AG04450 (cell line): ENCODE data around the gene P4HA2. TPM values are rescaled to one million over a fixed set of nuclear protein-coding genes. Genes with fewer than 3 reads are reported as not detected.
"Not testable (repeated sequence)": the region's sequence is repeated elsewhere in the genome, so short reads cannot be mapped to it uniquely, and the experiment has no call there.

Experiments
- CTCF ChIA-PET: fragments of 300-600, 350-600 bp; formaldehyde crosslinking; extraction: SDS; loops from one replicate; lab custom pipeline; 2022; ENCODE audit warnings: antibody characterized with exemption, inconsistent platforms; lab: Charles Lee
- POLR2A ChIA-PET: fragments of 350-600 bp; formaldehyde crosslinking; extraction: SDS; loops from one replicate; lab custom pipeline; 2021; ENCODE audit warnings: antibody characterized with exemption, inconsistent platforms; lab: Yijun Ruan, JAX
- DNase-seq: peaks from one replicate; pipeline ENCODE4 v3.0.0-alpha.2; 2011; ENCODE audit warnings: low read depth, low spot score
- H3K27ac ChIP-seq: one replicate; pipeline ENCODE4 v1.5.1; 2012; ENCODE audit warnings: low read depth, low read length, control low read depth
- H3K27me3 ChIP-seq: one replicate; pipeline ENCODE4 v1.6.0; 2012; ENCODE audit warnings: low read length; ENCODE audit not compliant: control insufficient read depth, insufficient read depth
- H3K4me3 ChIP-seq: 2 replicates; pipeline ENCODE4 v1.5.1; 2011; ENCODE audit warnings: mild to moderate bottlenecking, low read depth, low read length, control low read depth
- H3K9me3 ChIP-seq: 2 replicates; pipeline ENCODE4 v1.5.1; 2012; ENCODE audit warnings: low read length; ENCODE audit not compliant: control insufficient read depth, insufficient read depth
- CTCF ChIP-seq: IDR thresholded peaks from 2 replicates; pipeline ENCODE4 v1.5.1; 2011; ENCODE audit warnings: low read depth, low read length, control low read depth, inconsistent platforms
- polyA plus RNA-seq: library from polyadenylated mRNA; depleted of rRNA; stranded (reverse); fragments of >200 nt; gene quantifications from 2 replicates; pipeline ENCODE4 v1.2.3, GENCODE V29; 2011

Gene P4HA2
- polyA plus RNA-seq, 1 experiment: 178 TPM

GRCh38 chr5:132156413-132156812, 71.2 kb downstream of the P4HA2 start:
- no peak for DNase-seq

GRCh38 chr5:132150565-132150964, 77.1 kb downstream of the P4HA2 start:
- H3K4me3 ChIP-seq: no peak overlapping the region
- no peak for TF ChIP-seq CTCF
- ChIA-PET POLR2A (no interaction called here), CTCF (no interaction called here)
- DNase-seq: no peak
- H3K27ac ChIP-seq: no peak overlapping the region
- no peaks in the 10 kb centered on the region; the same call in 1 of the 2 replicates for H3K9me3 ChIP-seq
- H3K27me3 ChIP-seq: peaks cover 15% of the 10 kb centered on the region

More at GRCh38 chr5:132156413-132156812, 71.2 kb downstream of the P4HA2 start:
- TF ChIP-seq CTCF: no peak
- Histone ChIP-seq H3K9me3 (no peaks in the 10 kb centered on the region; the same call in 1 of the 2 replicates), H3K4me3 (no peak overlapping the region), H3K27ac (no peak overlapping the region), H3K27me3 (no peaks in the 10 kb centered on the region)
- POLR2A ChIA-PET: no interaction called here
- CTCF ChIA-PET: no interaction called here

GRCh38 chr5:132147663-132148062, 80.0 kb downstream of the P4HA2 start:
- Histone ChIP-seq H3K4me3 (no peak overlapping the region), H3K27me3 (peaks cover 15% of the 10 kb centered on the region), H3K27ac (no peak overlapping the region), H3K9me3 (peaks cover 5% of the 10 kb centered on the region; the same call in 1 of the 2 replicates)
- no peak for TF ChIP-seq CTCF
- ChIA-PET CTCF (no interaction called here), POLR2A (no interaction called here)
- DNase-seq: no peak

- POLR2A ChIA-PET, H3K4me3 ChIP-seq, H3K27ac ChIP-seq, DNase-seq, CTCF ChIA-PET, H3K9me3 ChIP-seq: not testable (repeated sequence)
- H3K27me3 ChIP-seq: peaks cover 12% of the 10 kb centered on the region
These were observed 82.3 kb downstream of the P4HA2 start for GRCh38 chr5:132145326-132145725.

- Histone ChIP-seq H3K27me3 (peaks cover 5% of the 10 kb centered on the region), H3K9me3 (peaks cover 5% of the 10 kb centered on the region; the same call in 1 of the 2 replicates), H3K27ac (no peak overlapping the region), H3K4me3 (no peak overlapping the region)
- CTCF ChIA-PET: no interaction called here
- POLR2A ChIA-PET: no interaction called here
- no peak for DNase-seq
- no peak for TF ChIP-seq CTCF
These were observed 84.5 kb downstream of the P4HA2 start for GRCh38 chr5:132143148-132143547.
